Transverse colon (tissue), 4 donors: ENCODE results near the gene SSH3. TPM values are rescaled to one million over a fixed set of nuclear protein-coding genes. Genes with fewer than 3 reads are reported as not detected.

ENCODE experiments used
- DNase-seq: peaks from one replicate; pipeline ENCODE4 v3.0.0-alpha.2; 2019
- H3K27ac ChIP-seq, 4 donors: fragments of 200-600 bp; sonication (generic); 2 replicates each; pipeline ENCODE4 v1.5.1; 2016 to 2018; ENCODE audit warnings: inconsistent platforms in 4 of 4
- H3K27me3 ChIP-seq: fragments of 200-600 bp; sonication (generic); 2 replicates; pipeline ENCODE4 v1.5.1; 2017; ENCODE audit warnings: inconsistent platforms
- H3K36me3 ChIP-seq, 4 donors: fragments of 200-600 bp; sonication (generic); 2 replicates each; pipeline ENCODE4 v1.5.1; 2017 to 2019; ENCODE audit warnings: inconsistent platforms in 4 of 4
- H3K4me1 ChIP-seq, 4 donors: fragments of 200-600 bp; sonication (generic); 2 replicates each; pipeline ENCODE4 v1.5.1; 2017 to 2020; ENCODE audit warnings: inconsistent platforms in 4 of 4
- H3K4me3 ChIP-seq, 4 donors: fragments of 200-600 bp; sonication (generic); 1 replicate in 1 of 4; 2 replicates in 3 of 4; pipeline versions ENCODE4 v1.5.1 to v1.6.1; 2017 to 2019; ENCODE audit warnings: inconsistent platforms in 4 of 4
- H3K9me3 ChIP-seq, 2 donors: fragments of 200-600 bp; sonication (generic); 2 replicates each; pipeline ENCODE4 v1.5.1; 2017 to 2019; ENCODE audit warnings: inconsistent platforms in 2 of 2
- EP300 ChIP-seq: sonication (generic); formaldehyde crosslinking; IDR thresholded peaks from one replicate; pipeline ENCODE4 v1.6.1; 2017; ENCODE audit warnings: antibody characterized with exemption, low read depth
- POLR2A ChIP-seq: fragments of 450-650 bp; IDR thresholded peaks from one replicate; pipeline ENCODE4 v1.6.1; 2016; ENCODE audit warnings: antibody characterized with exemption, mild to moderate bottlenecking, moderate library complexity
- POLR2AphosphoS5 ChIP-seq, 3 donors: sonication (generic); formaldehyde crosslinking; IDR thresholded peaks; one replicate each; pipeline ENCODE4 v1.6.1; 2016; ENCODE audit warnings: antibody characterized with exemption in 3 of 3
- WGBS, 2 donors: methylation state at CpG; one replicate each; pipeline ENCODE4 v1.1.5; 2018; ENCODE audit warnings: low coverage in 1 of 2; 5-methylcytosine and 5-hydroxymethylcytosine counted together
- in situ Hi-C, 4 donors: fragments of 200-750 bp; cut with MboI; loops; one replicate each; pipeline versions ENCODE4 v1.15.0 to v1.15.1; 2017; ENCODE audit warnings: low sequenced_read_pairs in 3 of 4, low pct_ligation_motif_present in 1 of 4, low pct_unique_long_range_greater_than_20kb in 1 of 4
- intact Hi-C: fragments of 100-400 bp; cut with DNase I; formaldehyde crosslinking; loops from one replicate; pipeline ENCODE4 v1.15.1; 2023; ENCODE audit warnings: low total_unique reads
- total RNA-seq, 4 donors: library from RNA; depleted of rRNA; stranded (reverse); fragments of >200 nt; gene quantifications; one replicate each; pipeline ENCODE4 v1.1.0, GENCODE V29; 2016
- TF ChIP-seq, protein P1 (sequence below), 5 experiments: fragments of 200-600 bp in 3 of 5; fragments of 450-650 bp in 2 of 5; sonication (generic) in 3 of 5; IDR thresholded peaks; 1 replicate in 2 of 5; 2 replicates in 3 of 5; pipeline ENCODE4 v1.5.1; 2016 to 2017; ENCODE audit warnings: antibody characterized with exemption in 5 of 5, inconsistent platforms in 3 of 5, mild to moderate bottlenecking in 2 of 5, moderate library complexity in 1 of 5

Gene SSH3
- total RNA-seq, 4 donors from 2014 or later, result 73.0 to 174 (median 123) TPM

DNA sequence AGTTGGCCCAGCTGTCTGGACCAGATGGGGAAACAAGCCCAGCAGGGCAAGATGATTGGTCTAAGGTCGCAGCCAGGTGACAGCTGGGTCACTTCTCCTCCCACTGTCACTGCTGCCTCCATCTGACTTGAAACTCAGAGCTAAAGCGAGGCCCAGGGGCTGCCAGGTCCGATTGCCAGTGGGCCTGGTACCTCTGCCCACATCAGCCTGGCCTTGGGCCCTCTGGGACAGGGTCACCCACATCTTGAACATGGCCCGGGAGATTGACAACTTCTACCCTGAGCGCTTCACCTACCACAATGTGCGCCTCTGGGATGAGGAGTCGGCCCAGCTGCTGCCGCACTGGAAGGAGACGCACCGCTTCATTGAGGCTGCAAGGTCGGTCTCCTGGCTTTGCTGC, 5.8 kb downstream of the SSH3 start:
- WGBS, 2 donors, result 96% methylated on average over 11 of the region's 11 CpGs; no CpG with 5 or more reads in 1 of the 2 donors
- H3K4me1 ChIP-seq, result peaks cover 14 to 28% (median 19%) of the 10 kb centered on the region in 4 donors
- peaks cover 0 to 9% (median 4%) of the 10 kb centered on the region in 4 donors for H3K36me3 ChIP-seq
- no peaks in the 10 kb centered on the region for H3K27me3 ChIP-seq
- no peaks in the 10 kb centered on the region for H3K9me3 ChIP-seq
- H3K4me3 ChIP-seq, result no peak overlapping the region
- in situ Hi-C loops (no loop called here), intact Hi-C loops (no loop called here)
- DNase-seq, result no peak
- H3K27ac ChIP-seq, result no peak overlapping the region
- TF ChIP-seq, protein P1, sequence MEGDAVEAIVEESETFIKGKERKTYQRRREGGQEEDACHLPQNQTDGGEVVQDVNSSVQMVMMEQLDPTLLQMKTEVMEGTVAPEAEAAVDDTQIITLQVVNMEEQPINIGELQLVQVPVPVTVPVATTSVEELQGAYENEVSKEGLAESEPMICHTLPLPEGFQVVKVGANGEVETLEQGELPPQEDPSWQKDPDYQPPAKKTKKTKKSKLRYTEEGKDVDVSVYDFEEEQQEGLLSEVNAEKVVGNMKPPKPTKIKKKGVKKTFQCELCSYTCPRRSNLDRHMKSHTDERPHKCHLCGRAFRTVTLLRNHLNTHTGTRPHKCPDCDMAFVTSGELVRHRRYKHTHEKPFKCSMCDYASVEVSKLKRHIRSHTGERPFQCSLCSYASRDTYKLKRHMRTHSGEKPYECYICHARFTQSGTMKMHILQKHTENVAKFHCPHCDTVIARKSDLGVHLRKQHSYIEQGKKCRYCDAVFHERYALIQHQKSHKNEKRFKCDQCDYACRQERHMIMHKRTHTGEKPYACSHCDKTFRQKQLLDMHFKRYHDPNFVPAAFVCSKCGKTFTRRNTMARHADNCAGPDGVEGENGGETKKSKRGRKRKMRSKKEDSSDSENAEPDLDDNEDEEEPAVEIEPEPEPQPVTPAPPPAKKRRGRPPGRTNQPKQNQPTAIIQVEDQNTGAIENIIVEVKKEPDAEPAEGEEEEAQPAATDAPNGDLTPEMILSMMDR (IDR thresholded peaks at IDR 0.05), result no peak
- no peak for TF ChIP-seq POLR2A
- TF ChIP-seq POLR2AphosphoS5 (IDR thresholded peaks at IDR 0.05), result no peak
- TF ChIP-seq EP300, result no peak

DNA sequence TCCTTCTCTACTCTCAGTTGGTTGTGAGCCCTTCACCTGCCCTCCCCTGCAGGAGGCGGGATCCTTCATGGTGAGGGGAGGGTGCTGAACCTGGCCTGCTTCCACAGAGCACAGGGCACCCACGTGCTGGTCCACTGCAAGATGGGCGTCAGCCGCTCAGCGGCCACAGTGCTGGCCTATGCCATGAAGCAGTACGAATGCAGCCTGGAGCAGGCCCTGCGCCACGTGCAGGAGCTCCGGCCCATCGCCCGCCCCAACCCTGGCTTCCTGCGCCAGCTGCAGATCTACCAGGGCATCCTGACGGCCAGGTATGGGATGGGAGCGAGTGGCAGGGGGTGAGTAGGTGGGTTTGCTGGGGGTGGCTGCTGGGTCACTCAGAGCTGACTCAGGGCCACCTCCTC, 6.3 kb downstream of the SSH3 start:
- in situ Hi-C loops, result loop anchor here in 1 of 4 donors (5.0 kb wide), 1 partner anchor 47 kb away; no protein-coding TSS in a partner anchor
- WGBS, 2 donors, result 93% methylated on average over 14 of the region's 14 CpGs; no CpG with 5 or more reads in 1 of the 2 donors
- no peaks in the 10 kb centered on the region for H3K9me3 ChIP-seq
- H3K36me3 ChIP-seq, result peaks cover 0 to 9% (median 4%) of the 10 kb centered on the region in 4 donors
- intact Hi-C loops, result no loop called here
- H3K4me1 ChIP-seq, result peaks cover 10 to 23% (median 17%) of the 10 kb centered on the region in 4 donors
- no peak for TF ChIP-seq EP300
- TF ChIP-seq, protein P1 (IDR thresholded peaks at IDR 0.05), result no peak
- no peak for TF ChIP-seq POLR2A
- TF ChIP-seq POLR2AphosphoS5 (IDR thresholded peaks at IDR 0.05), result no peak
- H3K27me3 ChIP-seq, result no peaks in the 10 kb centered on the region
- H3K4me3 ChIP-seq, result no peak overlapping the region
- peak; percentile 7 for DNase-seq
- H3K27ac ChIP-seq, result no peak overlapping the region

DNA sequence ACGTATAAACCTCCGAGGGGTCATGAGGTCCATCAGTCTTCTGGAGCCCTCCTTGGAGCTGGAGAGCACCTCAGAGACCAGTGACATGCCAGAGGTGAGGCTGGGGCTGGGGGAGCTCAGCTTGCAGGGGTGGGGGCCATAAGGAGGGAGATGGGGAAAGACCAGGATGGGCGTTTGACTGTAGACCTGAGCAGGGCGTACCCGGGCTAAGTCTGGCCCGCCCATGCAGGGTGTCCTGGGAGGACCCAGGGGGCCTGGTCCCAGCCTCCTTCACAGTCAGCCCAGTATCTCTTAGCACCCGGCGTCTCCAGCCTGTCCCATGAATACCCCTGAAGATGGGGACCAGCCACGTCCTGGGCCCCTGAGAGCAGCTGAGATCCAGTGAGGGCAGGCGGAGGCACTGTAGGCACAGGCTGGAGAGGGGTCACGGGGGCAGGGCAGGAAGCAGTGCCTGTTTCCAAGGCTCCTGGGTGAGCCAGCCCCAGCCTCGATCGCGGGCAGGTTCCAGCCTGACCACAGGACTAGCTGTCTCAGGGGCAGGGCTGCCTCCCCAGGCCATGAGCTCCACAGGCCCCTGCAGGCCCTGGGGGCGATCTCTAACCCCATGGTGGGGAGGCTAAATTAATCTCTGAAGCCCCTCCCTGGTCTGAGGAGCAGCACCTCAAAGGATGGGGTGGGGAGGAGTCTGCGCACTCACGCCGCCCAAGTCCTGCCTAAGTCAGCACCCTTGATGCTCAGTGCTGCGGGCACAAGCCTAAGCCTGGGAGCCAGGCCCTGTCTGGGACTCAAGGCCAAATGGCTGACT, 7.1 kb downstream of the SSH3 start:
- intact Hi-C loops, result no loop called here

DNA sequence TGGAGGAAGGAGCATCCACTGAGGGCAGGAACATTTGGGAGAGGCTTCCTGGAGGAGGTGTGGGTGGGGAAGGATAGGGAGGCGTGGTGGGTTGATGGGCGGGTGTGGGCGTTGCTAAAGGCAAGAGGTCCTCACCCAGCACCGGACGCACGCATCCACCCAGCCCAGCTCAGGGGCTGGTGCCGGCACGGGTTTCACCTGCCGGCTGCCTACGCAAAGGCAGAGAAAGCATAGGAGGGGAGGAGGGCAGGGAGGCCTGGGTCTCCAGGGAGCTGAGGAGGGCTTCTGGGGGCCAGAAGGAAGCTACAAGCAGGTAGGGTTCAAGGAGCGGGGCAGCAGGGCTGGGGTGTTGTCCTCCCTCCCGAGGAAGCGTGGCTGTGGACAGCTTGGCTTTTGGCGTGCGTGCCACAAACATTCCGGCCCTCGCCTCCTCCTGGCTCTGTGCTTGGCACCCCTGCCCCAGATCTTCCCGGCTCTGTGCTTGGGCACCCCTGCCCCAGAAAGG, 7.8 kb downstream of the SSH3 start:
- TF ChIP-seq POLR2AphosphoS5 (IDR thresholded peaks at IDR 0.05) (no peak), POLR2A (no peak), EP300 (no peak)
- TF ChIP-seq, protein P1 (IDR thresholded peaks at IDR 0.05), result no peak
- intact Hi-C loops, result no loop called here
- WGBS, 2 donors, result 86% methylated on average over 18 of the region's 18 CpGs; no CpG with 5 or more reads in 1 of the 2 donors

More for the DNA sequence above, 7.1 kb downstream of the SSH3 start:
- in situ Hi-C loops, result loop anchor here in 1 of 4 donors (5.0 kb wide), 1 partner anchor 48 kb away; no protein-coding TSS in a partner anchor
- H3K36me3 ChIP-seq, result peaks cover 0 to 9% (median 4%) of the 10 kb centered on the region in 4 donors
- H3K27me3 ChIP-seq, result no peaks in the 10 kb centered on the region
- 94 to 100% methylated on average over 3 to 18 of the region's 19 CpGs for WGBS, 2 donors
- H3K9me3 ChIP-seq, result no peaks in the 10 kb centered on the region
- H3K27ac ChIP-seq, result no peak overlapping the region
- no peak overlapping the region for H3K4me3 ChIP-seq
- TF ChIP-seq POLR2AphosphoS5 (IDR thresholded peaks at IDR 0.05) (no peak), EP300 (no peak), POLR2A (no peak)
- TF ChIP-seq, protein P1 (IDR thresholded peaks at IDR 0.05), result no peak
- DNase-seq, result no peak
- peaks cover 7 to 17% (median 15%) of the 10 kb centered on the region in 4 donors for H3K4me1 ChIP-seq

More for the DNA sequence above, 7.8 kb downstream of the SSH3 start:
- H3K27ac ChIP-seq, result peak overlapping the region in 1 of 4 donors; percentile 77
- no peaks in the 10 kb centered on the region for H3K27me3 ChIP-seq
- DNase-seq, result no peak
- H3K4me3 ChIP-seq, result no peak overlapping the region
- H3K4me1 ChIP-seq, result peaks cover 7 to 15% (median 15%) of the 10 kb centered on the region in 4 donors
- H3K36me3 ChIP-seq, result peaks cover 0 to 9% (median 4%) of the 10 kb centered on the region in 4 donors
- no peaks in the 10 kb centered on the region for H3K9me3 ChIP-seq
- in situ Hi-C loops, result loop anchor here in 1 of 4 donors (5.0 kb wide), 1 partner anchor 49 kb away; no protein-coding TSS in a partner anchor
